ENCODE data around the gene PTPN1.
"Not testable (repeated sequence)": the region's sequence is repeated elsewhere in the genome, so short reads cannot be mapped to it uniquely, and the experiment has no call there.

Gene PTPN1

GRCh38 chr20:50595433-50595895, 85.3 kb downstream of the PTPN1 start:
- H3K4me3 ChIP-seq (ENCODE audit: low read length), result no peak overlapping the region
- no peaks in the 10 kb centered on the region for H3K9me3 ChIP-seq (ENCODE audit: insufficient read depth, low read depth, low read length)
- no peaks in the 10 kb centered on the region for H3K36me3 ChIP-seq (ENCODE audit: insufficient read depth, low read depth, low read length)
- H3K27ac ChIP-seq (ENCODE audit: low read length), result no peak overlapping the region
- no peak overlapping the region for H3K9ac ChIP-seq (ENCODE audit: low read depth, low read length)
- H3K27me3 ChIP-seq (ENCODE audit: insufficient read depth, low read length), result no peaks in the 10 kb centered on the region
- peaks cover 9% of the 10 kb centered on the region; the same call in 1 of the 2 replicates for H3K4me1 ChIP-seq (ENCODE audit: insufficient read depth, low read length)

DNA sequence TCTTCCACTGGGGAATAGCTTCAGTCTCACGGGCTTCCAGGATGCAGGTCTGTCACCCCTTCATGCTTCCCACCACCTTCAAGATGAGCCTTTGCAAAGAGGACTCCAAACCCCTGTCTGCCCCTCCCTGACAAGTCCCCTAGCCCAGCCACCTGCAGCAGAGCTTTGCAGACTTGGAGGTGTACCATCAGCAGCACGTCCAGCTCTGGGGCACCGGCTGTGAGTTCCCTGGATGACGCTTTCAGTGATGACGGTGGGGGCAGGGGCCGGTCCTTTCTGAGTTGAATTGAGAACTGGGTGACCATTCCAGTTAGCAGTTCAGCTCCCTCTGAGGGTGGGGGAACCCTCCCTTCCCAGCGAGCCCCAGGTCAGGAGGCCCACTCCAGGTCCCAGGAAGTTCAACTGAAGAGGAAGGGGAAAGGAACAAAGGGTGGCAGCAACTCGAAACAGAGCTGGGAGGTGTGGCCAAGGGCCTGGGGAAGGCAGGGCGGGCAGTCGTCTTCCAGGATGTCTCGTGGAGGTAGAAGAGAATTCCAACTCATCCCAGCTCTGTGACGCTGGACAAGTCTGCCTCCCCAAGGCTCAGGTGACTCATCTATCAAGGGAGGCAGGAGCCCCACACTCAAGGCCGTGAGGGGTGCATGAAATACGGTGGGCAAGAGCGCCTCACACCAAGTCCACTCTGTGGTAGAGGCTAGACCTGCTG, 86.0 kb downstream of the PTPN1 start:
- Histone ChIP-seq H3K4me1 (ENCODE audit: insufficient read depth, low read length) (peaks cover 9% of the 10 kb centered on the region; the same call in 1 of the 2 replicates), H3K27ac (ENCODE audit: low read length) (no peak overlapping the region), H3K27me3 (ENCODE audit: insufficient read depth, low read length) (no peaks in the 10 kb centered on the region), H3K4me3 (ENCODE audit: low read length) (no peak overlapping the region), H3K9ac (ENCODE audit: low read depth, low read length) (no peak overlapping the region), H3K9me3 (ENCODE audit: insufficient read depth, low read depth, low read length) (no peaks in the 10 kb centered on the region), H3K36me3 (ENCODE audit: insufficient read depth, low read depth, low read length) (no peaks in the 10 kb centered on the region)

- peaks cover 9% of the 10 kb centered on the region; the same call in 1 of the 2 replicates for H3K4me1 ChIP-seq (ENCODE audit: insufficient read depth, low read length)
- no peaks in the 10 kb centered on the region for H3K9me3 ChIP-seq (ENCODE audit: insufficient read depth, low read depth, low read length)
- no peak overlapping the region for H3K27ac ChIP-seq (ENCODE audit: low read length)
- H3K36me3 ChIP-seq (ENCODE audit: insufficient read depth, low read depth, low read length), result no peaks in the 10 kb centered on the region
- no peaks in the 10 kb centered on the region for H3K27me3 ChIP-seq (ENCODE audit: insufficient read depth, low read length)
- no peak overlapping the region for H3K9ac ChIP-seq (ENCODE audit: low read depth, low read length)
- no peak overlapping the region for H3K4me3 ChIP-seq (ENCODE audit: low read length)
Measured at GRCh38 chr20:50596694-50597021, 86.5 kb downstream of the PTPN1 start.

DNA sequence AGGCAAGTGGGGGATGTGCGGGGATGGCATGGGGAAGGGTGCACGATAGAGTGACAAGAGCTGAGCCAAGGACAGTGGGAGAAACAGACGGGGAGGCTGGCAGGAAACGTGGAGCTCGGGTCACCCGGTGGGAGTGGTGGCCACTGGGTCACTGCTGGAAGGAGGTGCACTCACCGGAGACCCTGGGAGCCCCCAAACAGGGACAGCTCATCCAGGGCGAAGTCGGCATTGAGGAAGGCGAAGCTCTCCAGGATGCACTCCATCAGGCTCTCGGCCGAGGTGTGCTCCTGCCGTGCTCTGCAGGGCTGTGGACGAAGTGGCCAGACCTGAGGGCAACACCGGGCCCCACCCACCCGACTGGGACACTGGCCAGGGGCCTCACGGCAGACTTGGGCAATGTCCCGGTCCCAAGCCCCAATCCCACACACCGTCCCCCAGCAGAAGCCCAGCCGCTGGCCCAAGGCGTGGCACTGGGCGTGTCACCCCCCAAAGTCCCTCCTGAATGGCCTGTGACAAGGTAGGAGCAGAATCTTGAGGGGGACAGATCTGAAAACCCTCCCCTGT, 87.3 kb downstream of the PTPN1 start:
- H3K4me3 ChIP-seq (ENCODE audit: low read length), result no peak overlapping the region
- H3K27me3 ChIP-seq (ENCODE audit: insufficient read depth, low read length), result no peaks in the 10 kb centered on the region
- no peaks in the 10 kb centered on the region for H3K9me3 ChIP-seq (ENCODE audit: insufficient read depth, low read depth, low read length)
- H3K9ac ChIP-seq (ENCODE audit: low read depth, low read length), result no peak overlapping the region
- no peaks in the 10 kb centered on the region for H3K36me3 ChIP-seq (ENCODE audit: insufficient read depth, low read depth, low read length)
- H3K27ac ChIP-seq (ENCODE audit: low read length), result no peak overlapping the region
- peaks cover 9% of the 10 kb centered on the region; the same call in 1 of the 2 replicates for H3K4me1 ChIP-seq (ENCODE audit: insufficient read depth, low read length)

DNA sequence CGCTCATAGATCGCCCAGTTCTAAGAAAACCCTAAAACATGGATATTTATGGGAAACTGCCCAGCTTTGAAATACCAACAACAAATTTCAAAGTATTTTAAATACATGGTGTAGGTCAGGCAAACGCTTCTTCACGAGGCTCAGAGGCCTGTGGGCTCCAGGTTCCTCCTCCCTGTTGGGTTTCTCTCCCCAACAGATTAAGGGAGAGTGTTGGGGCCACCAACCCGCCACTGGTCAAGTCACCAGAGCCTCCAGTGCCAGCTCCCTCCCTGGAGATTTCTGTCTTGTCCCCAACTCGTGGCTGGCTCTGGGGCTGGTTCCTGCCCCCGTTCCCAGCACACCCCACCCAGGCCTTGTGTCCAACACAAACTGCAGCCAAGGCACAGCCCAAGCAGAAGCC, 87.9 kb downstream of the PTPN1 start:
- Histone ChIP-seq H3K4me3 (ENCODE audit: low read length) (no peak overlapping the region), H3K36me3 (ENCODE audit: insufficient read depth, low read depth, low read length) (no peaks in the 10 kb centered on the region), H3K9me3 (ENCODE audit: insufficient read depth, low read depth, low read length) (no peaks in the 10 kb centered on the region), H3K27ac (ENCODE audit: low read length) (no peak overlapping the region), H3K9ac (ENCODE audit: low read depth, low read length) (no peak overlapping the region), H3K4me1 (ENCODE audit: insufficient read depth, low read length) (peaks cover 9% of the 10 kb centered on the region; the same call in 1 of the 2 replicates), H3K27me3 (ENCODE audit: insufficient read depth, low read length) (no peaks in the 10 kb centered on the region)

- not testable (repeated sequence) for H3K9me3 ChIP-seq (ENCODE audit: insufficient read depth, low read depth, low read length); H3K9ac ChIP-seq (ENCODE audit: low read depth, low read length); H3K27me3 ChIP-seq (ENCODE audit: insufficient read depth, low read length); H3K27ac ChIP-seq (ENCODE audit: low read length); H3K4me1 ChIP-seq (ENCODE audit: insufficient read depth, low read length); H3K4me3 ChIP-seq (ENCODE audit: low read length); H3K36me3 ChIP-seq (ENCODE audit: insufficient read depth, low read depth, low read length)
Measured at GRCh38 chr20:50598768-50599167, 88.6 kb downstream of the PTPN1 start.

- Histone ChIP-seq H3K9me3 (ENCODE audit: insufficient read depth, low read depth, low read length) (no peaks in the 10 kb centered on the region), H3K36me3 (ENCODE audit: insufficient read depth, low read depth, low read length) (no peaks in the 10 kb centered on the region), H3K9ac (ENCODE audit: low read depth, low read length) (no peak overlapping the region), H3K27me3 (ENCODE audit: insufficient read depth, low read length) (no peaks in the 10 kb centered on the region), H3K4me1 (ENCODE audit: insufficient read depth, low read length) (peaks cover 9% of the 10 kb centered on the region; the same call in 1 of the 2 replicates), H3K4me3 (ENCODE audit: low read length) (no peak overlapping the region), H3K27ac (ENCODE audit: low read length) (no peak overlapping the region)
Measured at GRCh38 chr20:50600281-50600895, 90.2 kb downstream of the PTPN1 start.

- no peaks in the 10 kb centered on the region for H3K4me1 ChIP-seq (ENCODE audit: insufficient read depth, low read length)
- no peak overlapping the region for H3K9ac ChIP-seq (ENCODE audit: low read depth, low read length)
- no peaks in the 10 kb centered on the region for H3K9me3 ChIP-seq (ENCODE audit: insufficient read depth, low read depth, low read length)
Measured at GRCh38 chr20:50601511-50602431, 91.6 kb downstream of the PTPN1 start.

DNA sequence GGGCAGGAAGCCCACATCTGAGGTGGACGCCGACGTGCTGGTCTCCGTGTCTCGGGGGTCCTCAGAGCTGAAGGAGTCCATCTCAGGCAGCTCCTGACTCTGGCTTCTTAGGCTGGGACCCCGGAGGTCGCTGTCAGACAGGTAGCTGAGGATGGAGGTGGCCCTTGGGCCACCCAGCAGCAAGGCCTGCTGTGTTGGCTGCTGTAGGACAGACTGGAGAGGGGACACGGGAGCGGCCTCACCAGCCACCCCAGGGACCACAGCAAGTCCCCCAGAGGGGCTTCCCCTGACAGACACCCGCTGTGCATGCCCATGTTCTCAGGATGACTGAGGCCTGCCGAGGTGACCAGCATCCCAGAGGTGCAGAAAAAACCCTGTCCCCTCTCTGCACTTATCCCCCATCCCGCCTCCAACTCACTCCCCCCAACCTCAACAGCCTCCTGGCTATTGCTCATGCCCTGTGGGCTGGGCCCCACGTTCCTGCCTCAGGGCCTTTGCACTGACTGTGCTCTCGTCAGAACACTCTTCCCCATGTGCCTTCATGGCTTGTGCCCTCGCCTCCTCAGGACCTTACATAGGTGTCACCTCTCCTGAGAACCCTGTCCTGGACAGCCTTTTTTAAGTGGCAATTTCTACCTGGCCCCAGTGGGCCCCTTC, 92.4 kb downstream of the PTPN1 start:
- Histone ChIP-seq H3K9ac (ENCODE audit: low read depth, low read length) (no peak overlapping the region), H3K4me1 (ENCODE audit: insufficient read depth, low read length) (no peaks in the 10 kb centered on the region), H3K9me3 (ENCODE audit: insufficient read depth, low read depth, low read length) (no peaks in the 10 kb centered on the region), H3K4me3 (ENCODE audit: low read length) (no peak overlapping the region), H3K27me3 (ENCODE audit: insufficient read depth, low read length) (no peaks in the 10 kb centered on the region), H3K27ac (ENCODE audit: low read length) (no peak overlapping the region), H3K36me3 (ENCODE audit: insufficient read depth, low read depth, low read length) (no peaks in the 10 kb centered on the region)

More at GRCh38 chr20:50601511-50602431, 91.6 kb downstream of the PTPN1 start:
- Histone ChIP-seq H3K27me3 (ENCODE audit: insufficient read depth, low read length) (no peaks in the 10 kb centered on the region), H3K36me3 (ENCODE audit: insufficient read depth, low read depth, low read length) (no peaks in the 10 kb centered on the region), H3K27ac (ENCODE audit: low read length) (no peak overlapping the region), H3K4me3 (ENCODE audit: low read length) (no peak overlapping the region)

DNA sequence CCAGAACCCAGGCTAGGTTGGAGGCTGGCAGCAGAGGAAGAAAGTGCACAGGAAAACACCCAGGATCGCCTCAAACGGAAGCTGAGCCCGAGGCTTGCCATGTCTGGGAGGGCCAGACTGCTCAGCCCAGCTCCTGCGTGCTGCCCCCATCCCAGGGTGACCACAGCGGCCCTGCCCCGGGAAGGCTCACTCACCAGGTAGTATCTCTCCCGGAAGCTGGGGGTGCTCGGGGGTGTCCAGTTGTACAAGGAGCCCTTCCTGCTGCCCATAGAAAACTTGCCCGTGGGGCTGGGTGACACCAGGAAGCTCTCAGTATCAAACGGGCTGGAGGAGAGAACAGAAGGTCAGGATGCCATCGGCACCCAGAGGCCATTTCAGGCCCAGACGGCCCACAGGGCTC, 94.3 kb downstream of the PTPN1 start:
- H3K36me3 ChIP-seq (ENCODE audit: insufficient read depth, low read depth, low read length), result no peaks in the 10 kb centered on the region
- no peaks in the 10 kb centered on the region for H3K4me1 ChIP-seq (ENCODE audit: insufficient read depth, low read length)
- no peak overlapping the region for H3K27ac ChIP-seq (ENCODE audit: low read length)
- no peaks in the 10 kb centered on the region for H3K9me3 ChIP-seq (ENCODE audit: insufficient read depth, low read depth, low read length)
- H3K9ac ChIP-seq (ENCODE audit: low read depth, low read length), result no peak overlapping the region
- no peaks in the 10 kb centered on the region for H3K27me3 ChIP-seq (ENCODE audit: insufficient read depth, low read length)
- no peak overlapping the region for H3K4me3 ChIP-seq (ENCODE audit: low read length)

GRCh38 chr20:50605136-50605535, 95.0 kb downstream of the PTPN1 start:
- H3K9ac ChIP-seq (ENCODE audit: low read depth, low read length), result no peak overlapping the region
- H3K4me3 ChIP-seq (ENCODE audit: low read length), result no peak overlapping the region
- no peak overlapping the region for H3K27ac ChIP-seq (ENCODE audit: low read length)
- no peaks in the 10 kb centered on the region for H3K36me3 ChIP-seq (ENCODE audit: insufficient read depth, low read depth, low read length)
- H3K27me3 ChIP-seq (ENCODE audit: insufficient read depth, low read length), result no peaks in the 10 kb centered on the region
- no peaks in the 10 kb centered on the region for H3K9me3 ChIP-seq (ENCODE audit: insufficient read depth, low read depth, low read length)
- H3K4me1 ChIP-seq (ENCODE audit: insufficient read depth, low read length), result no peaks in the 10 kb centered on the region

All from iPS-20b (cell line).